KOPT-K1 (cell line): Measurements from ENCODE around the gene AOPEP.

Experiments
- H3K27ac ChIP-seq: fragments of 200-600 bp; sonication (generic); 2 replicates; pipeline ENCODE4 v1.5.1; 2016; ENCODE audit warnings: antibody characterized with exemption, mild to moderate bottlenecking, low read depth, low read length; ENCODE audit not compliant: poor library complexity, severe bottlenecking
- H3K36me3 ChIP-seq: fragments of 200-600 bp; sonication (generic); 2 replicates; pipeline ENCODE4 v1.5.1; 2017; ENCODE audit warnings: antibody characterized with exemption, mild to moderate bottlenecking, low read length, moderate library complexity; ENCODE audit not compliant: insufficient read depth
- H3K9me3 ChIP-seq: fragments of 200-600 bp; sonication (generic); 2 replicates; pipeline ENCODE4 v1.5.1; 2017; ENCODE audit warnings: antibody characterized with exemption, low read length, mild to moderate bottlenecking; ENCODE audit not compliant: insufficient read depth, poor library complexity, severe bottlenecking

Gene AOPEP

DNA sequence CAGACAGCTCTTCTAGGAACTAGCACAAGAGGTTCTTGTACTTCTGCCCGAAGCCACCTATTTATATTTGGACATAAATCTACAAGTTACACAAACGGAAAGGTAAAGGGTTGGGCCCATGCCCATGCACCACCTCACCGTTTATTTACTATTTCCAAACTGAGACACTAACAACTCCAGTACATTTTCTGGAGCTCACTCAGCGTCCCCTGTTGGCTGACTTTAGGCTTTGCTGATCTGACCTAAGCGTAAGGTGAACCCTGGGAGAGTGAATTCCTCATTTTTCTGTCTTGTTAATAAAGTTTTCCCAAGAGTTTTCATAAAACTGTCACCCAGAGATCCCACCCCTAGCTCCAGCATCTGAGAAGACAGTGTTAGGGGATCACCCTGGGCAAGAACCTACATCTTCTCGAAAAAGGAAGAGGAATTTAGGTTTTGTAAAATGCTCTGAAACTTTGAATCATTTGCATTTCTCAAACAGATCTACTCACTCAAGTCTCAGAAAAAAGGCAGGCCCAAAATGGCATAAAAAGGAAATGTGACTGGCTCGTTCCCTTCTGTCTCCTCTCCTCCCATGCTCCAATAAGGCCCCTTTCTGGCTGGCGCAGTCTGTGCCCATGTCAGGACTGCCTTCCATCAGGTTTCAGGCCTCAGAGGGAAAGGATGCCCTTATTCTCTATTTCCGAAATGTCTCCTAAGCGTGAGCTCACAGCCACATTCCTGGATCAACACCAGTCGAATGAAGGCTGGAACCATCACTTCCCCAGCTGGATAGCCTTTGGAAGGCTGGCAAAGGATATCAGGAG lies 389.7 kb downstream of the AOPEP start:
- H3K36me3 ChIP-seq = peaks cover 15% of the 10 kb centered on the region; the same call in 1 of the 2 replicates
- H3K27ac ChIP-seq = no peak overlapping the region

DNA sequence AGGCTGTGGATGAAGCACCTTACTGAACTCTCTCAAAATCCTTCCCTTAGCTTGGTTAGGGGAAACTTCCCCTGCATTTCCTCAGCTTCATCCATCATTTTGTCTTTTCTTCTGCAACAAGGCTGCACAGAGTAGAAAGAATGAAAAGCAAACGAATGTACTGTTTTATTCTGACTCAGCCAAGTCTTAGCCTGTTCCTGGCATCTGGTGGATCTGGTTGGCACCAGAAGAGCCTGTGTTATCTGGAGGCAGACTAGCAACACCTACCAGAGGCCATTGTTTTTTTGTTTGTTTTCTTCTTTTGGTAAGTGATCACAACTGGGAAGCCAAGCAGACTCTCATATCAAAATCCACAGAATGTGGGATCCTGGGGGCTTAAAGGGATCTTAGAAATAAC lies 390.3 kb downstream of the AOPEP start:
- Histone ChIP-seq H3K27ac (no peak overlapping the region), H3K36me3 (peaks cover 11% of the 10 kb centered on the region; the same call in 1 of the 2 replicates), H3K9me3 (no peaks in the 10 kb centered on the region)

More for the DNA sequence above, 389.7 kb downstream of the AOPEP start:
- H3K9me3 ChIP-seq = no peaks in the 10 kb centered on the region

GRCh38 chr9:95118596-95118995 lies 392.1 kb downstream of the AOPEP start:
- no peak overlapping the region for H3K27ac ChIP-seq

DNA sequence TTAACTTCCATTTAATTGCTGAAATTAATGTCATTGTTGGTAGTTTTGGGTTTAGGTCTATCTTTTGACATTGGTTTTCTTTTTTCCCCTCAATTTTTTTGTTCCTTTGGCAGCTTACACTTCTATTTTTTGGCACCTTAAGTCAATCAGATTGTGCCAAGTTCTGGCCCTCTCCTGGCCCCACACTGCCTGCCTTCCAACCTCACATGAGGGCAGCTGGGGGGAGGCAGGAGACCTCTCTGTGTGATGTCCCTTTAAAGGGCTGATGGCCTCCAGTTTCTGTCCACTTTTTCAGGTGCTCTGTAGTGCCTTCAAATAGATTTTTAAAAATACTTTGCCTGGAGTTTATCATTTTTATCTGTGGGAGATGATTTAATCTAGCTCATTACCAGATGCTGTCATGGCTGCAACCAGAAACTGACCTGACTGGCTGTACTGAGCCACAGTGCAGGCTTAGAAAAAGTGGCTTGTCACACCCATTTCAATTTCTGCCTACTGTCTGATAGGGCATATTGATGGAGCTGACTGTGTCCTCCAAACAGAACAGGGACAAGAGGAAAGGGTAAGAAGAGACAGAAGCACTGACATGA lies 394.4 kb downstream of the AOPEP start:
- no peaks in the 10 kb centered on the region for H3K9me3 ChIP-seq
- no peak overlapping the region for H3K27ac ChIP-seq
- H3K36me3 ChIP-seq = no peaks in the 10 kb centered on the region; the same call in 1 of the 2 replicates

More at GRCh38 chr9:95118596-95118995, 392.1 kb downstream of the AOPEP start:
- H3K9me3 ChIP-seq = no peaks in the 10 kb centered on the region
- H3K36me3 ChIP-seq = no peaks in the 10 kb centered on the region; the same call in 1 of the 2 replicates

- Histone ChIP-seq H3K36me3 (no peaks in the 10 kb centered on the region; the same call in 1 of the 2 replicates), H3K9me3 (no peaks in the 10 kb centered on the region), H3K27ac (no peak overlapping the region)
Measured at GRCh38 chr9:95124582-95125367, 398.3 kb downstream of the AOPEP start.

DNA sequence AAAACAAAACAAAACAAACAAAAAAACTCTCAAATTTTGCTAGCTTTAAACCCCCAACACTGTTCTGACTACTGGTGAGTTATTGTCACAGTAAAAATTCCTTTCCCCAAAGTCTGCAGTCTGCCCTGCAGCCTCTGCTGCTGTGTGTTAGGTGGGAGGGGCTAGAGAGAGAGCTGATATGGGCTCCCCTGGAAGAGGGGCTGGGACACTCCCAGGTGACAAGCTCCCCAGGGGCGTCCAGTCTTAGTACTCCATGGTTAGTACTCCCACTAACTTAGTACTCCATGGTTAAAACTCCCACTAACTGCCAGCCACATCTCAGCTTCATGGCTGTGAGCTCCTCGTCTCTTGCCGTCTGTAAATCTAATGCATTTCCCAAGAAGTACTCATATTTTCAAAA lies 399.2 kb downstream of the AOPEP start:
- no peak overlapping the region for H3K27ac ChIP-seq
- H3K36me3 ChIP-seq = no peaks in the 10 kb centered on the region; the same call in 1 of the 2 replicates
- no peaks in the 10 kb centered on the region for H3K9me3 ChIP-seq

DNA sequence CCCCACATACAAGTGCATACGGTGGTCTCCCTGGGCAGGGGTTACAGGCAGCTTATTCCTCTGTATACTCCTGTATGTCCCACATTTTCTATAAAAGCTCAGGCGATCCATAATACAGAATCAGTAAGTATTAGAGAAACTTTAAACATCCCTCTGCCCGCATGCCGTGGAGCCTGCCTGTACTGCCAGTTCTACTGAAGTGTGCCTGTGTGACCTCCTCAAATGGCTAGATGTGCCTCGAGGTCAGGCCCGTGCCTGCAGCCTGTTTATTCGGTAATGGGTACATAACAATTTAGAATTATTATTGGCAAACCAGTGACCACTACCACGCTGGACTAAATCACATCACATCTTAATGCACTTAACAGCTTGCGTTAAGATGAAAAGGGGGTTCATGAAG lies 400.2 kb downstream of the AOPEP start:
- no peak overlapping the region for H3K27ac ChIP-seq
- no peaks in the 10 kb centered on the region for H3K9me3 ChIP-seq
- no peaks in the 10 kb centered on the region; the same call in 1 of the 2 replicates for H3K36me3 ChIP-seq

- H3K9me3 ChIP-seq = no peaks in the 10 kb centered on the region
- no peaks in the 10 kb centered on the region; the same call in 1 of the 2 replicates for H3K36me3 ChIP-seq
Measured at GRCh38 chr9:95127249-95128176, 401.0 kb downstream of the AOPEP start.

GRCh38 chr9:95128177-95128524 lies 401.7 kb downstream of the AOPEP start:
- no peaks in the 10 kb centered on the region for H3K9me3 ChIP-seq
- no peak overlapping the region for H3K27ac ChIP-seq
- H3K36me3 ChIP-seq = no peaks in the 10 kb centered on the region; the same call in 1 of the 2 replicates

More at GRCh38 chr9:95127249-95128176, 401.0 kb downstream of the AOPEP start:
- no peak overlapping the region for H3K27ac ChIP-seq

- Histone ChIP-seq H3K36me3 (no peaks in the 10 kb centered on the region; the same call in 1 of the 2 replicates), H3K27ac (no peak overlapping the region), H3K9me3 (no peaks in the 10 kb centered on the region)
Measured at GRCh38 chr9:95129476-95130291, 403.2 kb downstream of the AOPEP start.

DNA sequence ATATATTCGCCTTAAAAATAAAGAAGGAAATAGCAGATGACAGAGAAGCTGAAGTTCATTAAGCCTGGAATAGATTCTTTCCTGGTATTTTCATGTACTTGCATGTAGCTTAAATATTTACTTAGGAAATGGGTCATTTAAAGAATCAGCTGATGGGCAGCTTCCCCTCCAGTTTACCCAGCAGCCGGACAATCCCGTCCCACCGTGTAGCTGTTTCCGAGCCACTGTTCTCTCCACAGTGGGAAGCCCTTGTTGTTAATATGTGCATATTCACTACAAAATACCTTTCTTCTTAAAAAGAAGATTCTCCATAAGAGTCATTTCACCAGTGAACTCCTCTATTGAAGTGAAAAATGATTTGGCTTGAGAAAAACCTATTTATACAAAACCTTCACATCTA lies 404.0 kb downstream of the AOPEP start:
- Histone ChIP-seq H3K27ac (no peak overlapping the region), H3K36me3 (no peaks in the 10 kb centered on the region; the same call in 1 of the 2 replicates), H3K9me3 (no peaks in the 10 kb centered on the region)

DNA sequence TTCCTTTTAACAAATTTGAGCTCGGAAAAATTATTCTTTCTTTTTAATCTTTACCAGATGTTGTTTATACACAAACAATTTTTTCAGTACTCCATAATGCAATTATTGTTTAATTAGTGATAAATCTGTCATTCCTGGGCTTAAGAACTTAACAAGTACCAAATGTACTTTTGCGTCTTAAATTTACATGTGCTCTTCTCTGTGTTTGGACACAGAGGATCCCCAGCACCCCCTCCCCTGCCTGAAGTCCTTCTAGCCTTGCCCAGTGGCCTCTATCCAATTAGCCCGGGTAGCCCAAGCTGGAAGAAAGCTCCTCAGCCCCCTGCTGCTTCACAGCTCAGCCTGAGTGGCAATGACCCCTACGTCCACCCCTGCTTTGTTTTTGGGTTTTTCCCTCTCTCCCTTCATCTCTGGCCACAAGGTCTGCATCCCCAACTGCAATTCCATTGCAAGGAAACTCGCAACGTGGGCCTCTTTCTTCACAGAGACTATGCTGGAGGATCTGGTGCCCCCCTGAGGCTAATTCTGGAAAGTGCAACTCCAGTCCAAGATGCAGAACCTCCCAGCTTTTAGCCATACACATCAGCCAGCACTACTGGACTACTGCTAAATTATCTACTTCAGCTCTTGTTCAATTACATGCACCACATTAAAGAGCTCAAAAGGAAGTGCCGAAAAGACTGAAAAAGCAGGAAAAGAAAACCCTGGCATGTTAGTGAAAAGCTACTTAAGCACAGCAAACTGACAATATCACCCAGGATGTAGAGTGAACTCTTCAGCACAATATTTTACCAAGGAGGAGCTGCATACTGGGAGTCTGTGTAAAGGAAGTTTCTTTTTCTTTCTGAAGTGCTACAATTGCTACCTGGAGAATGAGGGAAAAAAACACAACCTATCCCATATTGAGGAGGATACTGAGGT lies 404.8 kb downstream of the AOPEP start:
- Histone ChIP-seq H3K36me3 (no peaks in the 10 kb centered on the region; the same call in 1 of the 2 replicates), H3K27ac (no peak overlapping the region), H3K9me3 (no peaks in the 10 kb centered on the region)
